HG03521 (cell line): ENCODE measurements around the gene PRKCZ.
"Not testable (repeated sequence)": the region's sequence is repeated elsewhere in the genome, so short reads cannot be mapped to it uniquely, and the experiment has no call there.

Experiments used
- ATAC-seq: cut with Tn5 transposase; IDR thresholded peaks from one replicate; pipeline ENCODE4 v1.9.1; 2021; ENCODE audit warnings: mild to moderate bottlenecking, moderate library complexity; ENCODE audit not compliant: unreplicated experiment

The PRKCZ gene

GRCh38 chr1:2130156-2130555 is 79.9 kb downstream of the PRKCZ start:
- ATAC-seq, result no peak

- no peak for ATAC-seq
Measured at GRCh38 chr1:2130871-2131289, 80.7 kb downstream of the PRKCZ start.

DNA sequence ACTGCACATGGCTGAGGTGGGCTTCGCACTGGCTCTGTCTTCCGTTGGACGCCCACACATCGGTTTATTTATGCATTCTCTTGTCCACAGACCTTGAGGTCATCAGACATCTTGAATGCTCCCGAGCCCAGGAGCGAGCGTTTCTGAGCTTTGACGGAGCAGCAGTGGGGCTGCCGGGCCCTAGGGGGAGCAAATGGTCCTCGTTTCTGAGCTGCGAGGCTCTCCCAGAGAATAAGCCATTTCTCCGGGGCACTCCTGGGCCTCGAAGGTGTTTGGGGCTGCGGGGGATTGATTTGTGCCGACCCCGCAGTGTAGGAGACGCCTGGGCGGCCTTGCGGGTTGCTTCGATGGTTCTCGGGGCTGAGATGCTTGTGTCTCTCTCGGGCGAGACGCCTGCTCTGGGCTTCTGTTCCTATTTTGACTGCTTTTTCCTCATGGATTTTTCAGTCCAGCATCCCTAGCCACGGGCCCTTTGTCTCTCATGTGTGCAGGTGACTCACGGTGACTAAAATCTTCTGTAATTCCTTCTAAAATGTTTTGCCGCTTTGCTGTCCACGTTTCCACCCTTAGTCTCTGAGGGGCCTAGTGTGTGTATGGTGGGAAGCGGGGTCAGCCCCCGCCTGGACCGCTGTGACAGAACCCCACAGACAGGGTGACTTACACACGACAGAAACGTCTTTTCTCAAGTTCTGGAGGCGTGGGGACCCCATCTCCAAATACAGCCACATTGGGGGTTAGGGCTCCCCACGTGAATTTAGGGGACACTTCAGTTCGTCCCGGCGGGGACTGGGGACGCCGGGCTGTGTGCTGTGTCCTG is 82.2 kb downstream of the PRKCZ start:
- no peak for ATAC-seq

- peak; percentile 80 for ATAC-seq
Measured at GRCh38 chr1:2133039-2133878, 83.0 kb downstream of the PRKCZ start.

DNA sequence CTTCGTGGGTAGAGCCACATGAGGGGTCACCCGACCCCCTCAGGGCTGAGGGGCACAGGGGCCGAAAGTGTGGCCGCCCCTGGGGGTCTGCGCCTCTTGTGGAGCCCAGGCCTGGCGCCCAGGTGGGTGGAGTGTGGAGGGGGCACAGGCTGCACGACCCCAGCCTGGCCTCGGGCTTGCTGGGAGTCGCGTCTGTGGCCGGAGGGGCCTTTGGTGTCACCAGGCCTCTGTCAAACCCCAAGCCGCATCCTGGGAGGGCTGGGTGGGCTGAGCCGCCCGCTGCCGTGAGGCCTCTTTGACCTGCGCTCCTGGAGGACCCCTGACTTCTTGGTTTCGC is 83.6 kb downstream of the PRKCZ start:
- ATAC-seq, result no peak

- no peak for ATAC-seq
Measured at GRCh38 chr1:2134266-2134620, 84.0 kb downstream of the PRKCZ start.

GRCh38 chr1:2134621-2135307 is 84.6 kb downstream of the PRKCZ start:
- no peak for ATAC-seq

DNA sequence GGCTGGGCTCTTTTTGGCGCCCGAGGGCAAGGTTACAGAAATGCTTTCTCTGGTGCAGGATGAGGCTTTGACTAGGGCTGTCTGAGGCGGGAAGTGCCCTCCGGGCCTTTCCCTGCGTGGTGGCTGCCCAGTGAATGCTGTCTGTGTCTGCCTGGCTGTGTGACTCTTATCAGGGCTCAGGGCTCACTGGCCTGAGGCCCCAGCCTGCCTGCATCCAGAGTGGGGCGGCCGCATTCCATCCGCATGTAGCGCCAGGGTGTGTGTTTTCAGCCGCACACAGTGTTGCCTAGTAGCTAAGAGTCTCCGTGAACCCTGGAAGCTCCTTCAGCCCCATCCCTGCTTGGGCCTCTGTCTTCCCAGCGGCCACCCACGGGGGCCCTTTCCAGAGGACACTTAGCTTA is 85.2 kb downstream of the PRKCZ start:
- ATAC-seq, result no peak

GRCh38 chr1:2135941-2136340 is 85.7 kb downstream of the PRKCZ start:
- ATAC-seq, result no peak

DNA sequence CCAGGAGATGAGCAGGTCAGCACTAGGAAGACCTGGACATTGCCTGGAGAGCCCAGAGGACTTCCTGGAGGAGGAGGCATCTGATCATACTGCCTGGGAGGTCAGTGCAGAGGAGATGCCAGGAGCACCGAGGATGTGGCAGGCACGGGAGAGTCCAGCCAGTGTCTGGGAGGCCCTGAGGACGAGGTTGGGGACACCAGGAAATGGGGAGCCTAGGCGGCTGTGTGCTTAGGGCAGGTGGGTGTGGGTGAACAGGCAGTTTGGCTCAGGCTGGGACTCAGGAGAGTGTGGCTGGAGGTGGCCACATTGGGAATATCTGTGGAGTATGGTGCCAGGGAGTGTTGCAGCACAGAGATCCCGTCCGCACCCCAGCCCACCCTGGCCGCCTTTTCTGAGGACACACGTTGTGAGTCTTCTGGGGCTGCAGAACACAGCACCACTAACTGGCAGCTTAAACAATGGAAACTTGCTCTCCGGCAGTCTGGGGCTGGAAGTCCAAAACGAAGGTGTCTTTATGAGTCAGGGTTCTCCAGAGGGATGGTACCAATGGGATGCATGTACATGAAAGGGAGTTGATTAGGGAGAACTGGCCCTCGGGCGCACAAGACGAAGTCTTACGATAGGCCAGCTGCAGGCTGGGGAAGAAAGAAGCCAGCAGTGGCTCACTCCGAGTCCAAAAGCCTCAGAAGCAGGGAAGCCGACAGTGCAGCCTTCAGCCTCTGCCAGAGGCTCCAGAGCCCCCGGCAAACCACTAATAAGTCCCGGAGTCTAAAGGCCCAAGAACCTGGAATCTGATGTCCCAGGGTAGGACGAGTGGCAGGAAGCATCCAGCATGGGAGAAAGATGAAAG is 86.4 kb downstream of the PRKCZ start:
- no peak for ATAC-seq

DNA sequence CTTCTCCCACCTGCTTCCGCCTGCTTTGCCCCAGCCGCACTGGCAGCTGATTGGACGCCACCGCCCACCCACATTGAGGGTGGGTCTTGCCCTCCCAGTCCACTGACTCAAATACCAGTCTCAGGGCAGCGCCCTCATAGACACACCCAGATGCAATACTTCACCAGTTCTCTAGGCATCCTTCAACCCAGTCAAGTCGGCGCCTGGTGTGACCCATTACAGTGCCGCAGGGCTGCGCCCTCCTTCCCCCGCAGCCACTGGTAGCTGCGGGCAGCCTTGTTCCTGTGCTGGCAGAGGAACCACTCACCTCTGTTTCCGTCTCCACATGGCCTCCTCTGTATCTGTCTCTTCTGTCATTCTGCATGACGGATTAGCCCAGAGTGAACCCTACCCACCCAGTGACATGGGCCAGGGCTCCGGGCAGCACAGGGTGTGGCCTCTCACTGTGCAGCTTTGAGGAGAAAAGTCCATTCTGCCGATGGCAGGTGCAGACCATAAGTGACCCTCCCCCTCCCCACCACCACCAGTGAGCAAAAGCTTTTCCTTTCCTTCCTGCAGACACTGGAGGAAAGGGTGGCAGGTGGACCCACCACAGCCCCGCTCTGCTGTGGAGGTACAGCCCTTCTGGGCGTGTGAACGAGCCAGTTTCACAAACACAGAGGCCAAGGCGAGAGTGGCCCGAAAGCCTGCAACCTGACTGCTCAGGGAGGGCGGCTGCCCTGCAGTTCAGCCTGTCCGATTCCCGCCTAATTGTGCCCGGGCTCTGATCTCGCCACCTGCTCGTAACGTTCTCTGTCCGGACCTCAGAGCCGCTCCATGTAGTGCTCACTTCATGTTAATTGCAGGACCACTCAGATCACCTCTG is 87.3 kb downstream of the PRKCZ start:
- no peak for ATAC-seq

GRCh38 chr1:2139156-2139555 is 88.9 kb downstream of the PRKCZ start:
- ATAC-seq, result not testable (repeated sequence)

DNA sequence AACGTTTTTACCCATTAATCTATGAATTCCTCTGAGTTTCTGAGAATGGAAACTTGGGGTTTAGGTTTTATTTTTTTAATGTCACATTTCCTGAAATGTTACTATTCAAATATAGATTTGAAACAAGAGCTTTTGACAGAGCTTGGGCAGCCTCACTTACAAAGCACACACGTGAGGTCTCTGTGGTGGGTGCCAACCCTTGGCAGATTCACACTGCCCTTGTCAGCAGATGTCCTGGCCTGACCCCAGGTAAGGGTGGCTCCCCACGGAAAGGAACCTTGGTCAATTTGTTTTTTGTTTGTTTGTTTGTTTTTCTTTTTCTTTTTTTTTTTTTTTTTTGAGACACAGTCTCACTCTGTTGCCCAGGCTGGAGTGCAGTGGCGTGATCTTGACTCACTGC is 90.8 kb downstream of the PRKCZ start:
- ATAC-seq, result no peak

- no peak for ATAC-seq
Measured at GRCh38 chr1:2143814-2144500, 93.7 kb downstream of the PRKCZ start.

DNA sequence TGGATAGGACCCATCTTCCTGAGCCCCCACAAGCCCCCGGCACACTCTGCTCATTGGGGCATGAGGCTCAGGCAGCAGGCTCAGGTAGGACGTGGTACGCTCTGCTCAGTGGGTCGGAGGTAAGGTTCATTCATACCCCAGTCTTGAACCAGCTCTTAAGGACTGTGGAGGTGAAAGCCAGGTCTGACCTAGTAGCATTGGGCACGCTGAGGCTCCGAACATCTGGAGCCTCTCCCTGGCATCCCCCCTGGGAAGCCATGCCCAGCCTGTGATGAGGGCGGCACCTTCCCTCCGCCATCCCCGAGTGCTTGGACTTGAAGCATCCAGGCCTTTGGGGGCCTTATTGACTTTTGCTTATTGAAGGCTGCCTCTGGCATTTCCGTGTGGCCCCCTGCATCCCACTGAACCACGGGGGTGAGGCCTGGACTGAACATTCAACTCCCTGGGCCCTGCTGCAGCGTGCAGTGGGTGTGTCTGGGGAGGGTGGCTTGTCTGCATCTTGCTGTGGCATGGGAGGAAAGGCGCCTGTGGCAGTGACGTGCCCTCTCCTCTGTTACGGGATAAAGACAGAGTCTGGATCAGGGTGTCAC is 94.4 kb downstream of the PRKCZ start:
- ATAC-seq, result no peak

DNA sequence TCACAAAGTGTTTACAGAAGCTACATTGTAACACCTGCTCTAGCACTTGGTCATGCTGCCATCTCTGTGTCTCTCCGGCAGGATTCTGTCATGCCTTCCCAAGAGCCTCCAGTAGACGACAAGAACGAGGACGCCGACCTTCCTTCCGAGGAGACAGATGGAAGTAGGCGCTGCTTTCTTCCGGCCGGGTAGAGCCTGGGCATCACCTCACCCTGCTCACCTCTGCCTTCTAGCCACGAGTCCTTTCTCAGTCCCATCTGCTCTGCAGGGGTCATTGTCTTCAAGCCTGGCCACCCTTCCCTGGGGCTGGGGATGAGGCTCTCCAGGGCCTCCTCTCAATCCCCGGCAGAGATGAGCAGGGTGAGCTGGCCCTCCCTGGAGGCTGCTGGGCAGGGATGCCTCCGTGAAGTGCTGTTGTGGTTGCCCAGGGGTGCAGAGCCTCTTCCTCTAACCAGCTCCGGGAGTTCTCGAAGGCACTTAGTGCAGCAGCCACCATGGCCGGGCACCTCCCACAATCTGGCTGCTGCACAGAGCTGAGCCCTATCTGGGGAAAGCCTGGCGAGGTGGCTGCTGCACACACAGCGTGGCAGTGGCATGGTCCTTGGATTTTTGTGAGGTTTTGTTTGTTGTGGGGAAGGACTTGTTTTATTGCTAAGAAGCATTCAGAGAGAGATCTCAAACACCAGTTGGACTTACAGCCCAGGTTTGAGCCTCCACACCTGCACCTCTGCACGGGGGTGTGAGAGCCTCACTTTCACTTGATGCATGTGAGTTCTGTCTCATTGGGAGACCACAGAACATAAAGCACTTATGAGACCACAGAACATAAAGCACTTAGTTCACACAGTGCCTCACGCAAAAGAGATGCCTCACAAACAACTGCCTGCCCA is 96.0 kb downstream of the PRKCZ start:
- ATAC-seq, result no peak

DNA sequence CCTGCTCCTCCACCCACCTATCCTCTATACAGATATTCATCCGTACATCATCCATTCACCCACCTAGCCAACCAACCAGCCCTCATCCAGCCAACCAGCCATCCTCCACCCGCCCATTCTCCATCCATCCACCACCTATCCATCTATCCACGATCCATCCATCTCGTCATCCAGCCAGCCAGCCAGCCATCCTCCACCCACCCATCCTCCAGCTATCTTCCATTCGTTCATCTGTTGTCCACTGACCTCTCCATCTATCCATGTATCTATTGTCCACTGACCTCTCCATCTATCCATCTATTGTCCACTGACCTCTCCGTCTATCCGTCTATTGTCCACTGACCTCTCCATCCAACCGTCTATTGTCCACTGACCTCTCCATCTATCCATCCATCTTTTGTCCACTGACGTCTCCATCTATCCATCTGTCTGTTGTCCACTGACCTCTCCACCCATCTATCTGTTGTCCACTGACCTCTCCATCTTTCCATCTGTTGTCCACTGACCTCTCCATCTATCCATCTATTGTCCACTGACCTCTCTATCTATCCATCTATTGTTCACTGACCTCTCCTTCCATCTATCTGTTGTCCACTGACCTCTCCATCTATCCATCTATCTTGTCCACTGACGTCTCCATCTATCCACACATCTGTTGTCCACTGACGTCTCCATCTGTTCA is 96.8 kb downstream of the PRKCZ start:
- ATAC-seq, result no peak
